ENCODE measurements around the gene CXCR6. TPM values are rescaled to one million over a fixed set of nuclear protein-coding genes. Genes with fewer than 3 reads are reported as not detected.

The CXCR6 gene
- polyA plus RNA-seq, 2 of the 4 experiments (the other 2 are of a cell fraction), result not detected

- POLR2A ChIA-PET, result no interaction called here
- no peak for FAIRE-seq
- Histone ChIP-seq H3K4me3 (no peak overlapping the region), H3K4me2 (no peak overlapping the region), H3K4me1 (peaks cover 14% of the 10 kb centered on the region), H3K9me3 (no peaks in the 10 kb centered on the region), H3K27ac (no peak overlapping the region)
- no peak for ATAC-seq
- CTCF ChIA-PET, result interaction anchor here (1.3 kb wide), 1 partner anchor 97 kb away, joined by 3 read pairs; no protein-coding TSS in a partner anchor
- TF ChIP-seq BCL3 (IDR thresholded peaks at IDR 0.05) (no peak), JUNB (IDR thresholded peaks at IDR 0.05) (no peak), CHD2 (IDR thresholded peaks at IDR 0.05; ENCODE audit: low read length, partially characterized antibody) (no peak), PHF8 (IDR thresholded peaks at IDR 0.05; ENCODE audit: borderline replicate concordance, low read depth) (no peak), HES2 (IDR thresholded peaks at IDR 0.05) (no peak), RAD21 (conservative IDR thresholded peaks at IDR 0.05 in 1 of 2, IDR thresholded peaks at IDR 0.05 in 1 of 2) (no peak)
- 54% methylated on average over 2 of the region's 2 CpGs for WGBS (ENCODE audit: missing lambda C conversion rate)
- DNase-seq (ENCODE audit: low read depth in 1 of 2, low spot score in 1 of 2), result no peak
Measured at GRCh38 chr3:45981346-45982074, 38.2 kb downstream of the CXCR6 start.

- Histone ChIP-seq H3K4me1 (peaks cover 37% of the 10 kb centered on the region), H3K9me3 (no peaks in the 10 kb centered on the region), H3K4me2 (no peak overlapping the region), H3K4me3 (no peak overlapping the region), H3K27ac (no peak overlapping the region)
- 78% methylated on average over 3 of the region's 3 CpGs for WGBS (ENCODE audit: missing lambda C conversion rate)
- no peak for ATAC-seq
- ChIA-PET POLR2A (no interaction called here), CTCF (interaction anchor here (1.0 to 1.4 kb wide), 3 partner anchors 45 to 223 kb away, joined by 3 read pairs; no protein-coding TSS in a partner anchor)
- DNase-seq (ENCODE audit: low read depth in 1 of 2, low spot score in 1 of 2), result no peak
- no peak for FAIRE-seq
- TF ChIP-seq JUNB (IDR thresholded peaks at IDR 0.05) (no peak), RNF2 (IDR thresholded peaks at IDR 0.05; ENCODE audit: borderline replicate concordance, low read depth) (no peak), CBX8 (IDR thresholded peaks at IDR 0.05) (no peak), RFX5 (IDR thresholded peaks at IDR 0.05) (no peak), RARB (CRISPR knock-in tag; IDR thresholded peaks at IDR 0.05) (no peak)
Measured at GRCh38 chr3:45983770-45984169, 40.5 kb downstream of the CXCR6 start.

GRCh38 chr3:45984331-45985312 lies 41.4 kb downstream of the CXCR6 start:
- CTCF ChIA-PET, result interaction anchor here (0.6 to 1.4 kb wide), 2 partner anchors 10 to 46 kb away, joined by 3 to 4 read pairs; no protein-coding TSS in a partner anchor
- Histone ChIP-seq H3K4me1 (peaks cover 43% of the 10 kb centered on the region), H3K9me3 (no peaks in the 10 kb centered on the region), H3K27ac (no peak overlapping the region), H3K4me2 (no peak overlapping the region), H3K4me3 (no peak overlapping the region)
- DNase-seq (ENCODE audit: low read depth in 1 of 2, low spot score in 1 of 2), result no peak
- POLR2A ChIA-PET, result no interaction called here
- WGBS (ENCODE audit: missing lambda C conversion rate), result 92% methylated on average over 7 of the region's 8 CpGs
- no peak for FAIRE-seq
- TF ChIP-seq FOXS1 (CRISPR knock-in tag; IDR thresholded peaks at IDR 0.05) (no peak), POLR2A (IDR thresholded peaks at IDR 0.05; ENCODE audit: low read length) (no peak), MYC (IDR thresholded peaks at IDR 0.05; ENCODE audit: borderline replicate concordance, low read length) (no peak), ATOH8 (CRISPR knock-in tag; IDR thresholded peaks at IDR 0.05; ENCODE audit: low read depth) (no peak), HEYL (CRISPR knock-in tag; IDR thresholded peaks at IDR 0.05) (no peak)
- no peak for ATAC-seq
